Fibroblast of skin of right quadriceps (primary cell): ENCODE results near the gene DGKG.

ENCODE experiments used
- DNase-seq: peaks from one replicate; pipeline ENCODE4 v3.0.0-alpha.2; 2013

DGKG gene

DNA sequence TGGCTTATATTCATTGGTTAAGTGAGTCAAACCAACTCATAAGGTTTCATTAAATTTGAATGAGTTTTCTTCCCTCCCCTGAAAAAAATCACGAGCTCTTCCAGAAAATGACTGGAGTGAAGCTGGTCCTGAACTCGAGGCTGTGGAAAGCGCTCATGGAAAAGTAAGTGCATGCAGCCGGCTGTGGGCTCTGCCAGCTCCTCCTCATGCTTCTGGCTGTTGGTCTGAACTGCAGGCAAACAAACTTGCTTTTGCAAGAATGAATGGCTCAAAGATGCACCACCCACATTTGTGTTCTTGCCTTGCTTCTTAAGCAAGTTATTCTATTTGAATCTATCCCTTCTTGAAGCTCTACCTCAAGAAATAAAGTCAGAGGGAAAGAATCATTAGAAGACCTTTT lies 259.3 kb downstream of the DGKG start:
- no peak for DNase-seq

DNA sequence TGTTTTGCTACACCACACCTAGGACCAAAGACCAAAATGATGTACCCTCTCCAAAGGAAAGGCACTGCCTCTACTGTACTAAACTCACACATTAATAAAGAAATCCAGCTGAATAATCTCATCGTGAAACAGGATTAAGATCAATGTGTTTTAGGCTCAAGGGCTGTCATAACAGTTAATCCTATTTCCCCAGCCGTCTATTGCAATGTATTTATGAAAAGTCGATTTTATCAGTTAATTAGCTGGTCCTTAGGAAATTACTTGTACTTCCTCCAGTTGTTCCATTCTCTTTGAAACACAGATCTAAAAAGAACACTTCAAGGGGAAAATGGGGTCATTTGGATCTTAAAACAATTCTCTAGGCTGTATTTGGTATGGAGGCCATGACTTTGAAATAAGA lies 261.6 kb downstream of the DGKG start:
- DNase-seq, result no peak

DNA sequence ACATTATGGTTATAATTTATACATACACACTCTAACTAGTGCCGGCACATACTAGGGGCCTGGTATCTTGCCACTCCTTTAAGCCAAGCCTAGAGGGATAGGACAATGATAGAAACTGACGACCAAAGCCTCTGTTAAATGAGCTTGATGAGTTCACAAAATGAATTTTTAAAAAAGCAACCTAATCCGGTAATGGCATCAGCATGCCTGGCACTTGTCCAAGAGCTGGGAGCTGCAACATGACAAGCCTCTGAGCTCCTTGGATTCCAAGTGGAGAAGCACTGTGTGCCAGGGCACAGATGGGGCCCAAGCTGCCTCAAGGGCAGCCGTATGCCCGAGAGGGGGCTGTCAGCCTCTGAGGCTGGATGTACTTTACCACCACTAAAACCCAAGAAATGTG lies 262.9 kb downstream of the DGKG start:
- peak; percentile 84 for DNase-seq

DNA sequence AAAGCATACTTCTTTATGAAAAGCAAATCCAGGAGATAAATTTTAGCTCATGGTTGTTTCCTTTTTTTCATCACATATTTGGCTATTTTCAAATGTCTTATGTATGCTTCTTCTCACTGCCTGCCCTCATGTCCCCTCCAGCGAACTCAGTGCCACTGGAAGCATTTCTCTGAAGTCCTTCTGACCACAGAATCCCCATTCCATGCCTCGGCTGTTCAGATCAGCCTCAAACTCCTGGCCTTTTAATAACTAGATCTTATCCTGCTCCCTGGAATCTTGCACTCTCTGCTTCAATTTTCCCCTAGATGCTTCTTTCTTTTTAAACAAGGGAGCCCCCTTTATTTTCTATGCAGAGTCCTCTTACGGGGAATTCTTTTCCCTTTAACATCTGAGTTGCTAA lies 263.3 kb downstream of the DGKG start:
- no peak for DNase-seq

DNA sequence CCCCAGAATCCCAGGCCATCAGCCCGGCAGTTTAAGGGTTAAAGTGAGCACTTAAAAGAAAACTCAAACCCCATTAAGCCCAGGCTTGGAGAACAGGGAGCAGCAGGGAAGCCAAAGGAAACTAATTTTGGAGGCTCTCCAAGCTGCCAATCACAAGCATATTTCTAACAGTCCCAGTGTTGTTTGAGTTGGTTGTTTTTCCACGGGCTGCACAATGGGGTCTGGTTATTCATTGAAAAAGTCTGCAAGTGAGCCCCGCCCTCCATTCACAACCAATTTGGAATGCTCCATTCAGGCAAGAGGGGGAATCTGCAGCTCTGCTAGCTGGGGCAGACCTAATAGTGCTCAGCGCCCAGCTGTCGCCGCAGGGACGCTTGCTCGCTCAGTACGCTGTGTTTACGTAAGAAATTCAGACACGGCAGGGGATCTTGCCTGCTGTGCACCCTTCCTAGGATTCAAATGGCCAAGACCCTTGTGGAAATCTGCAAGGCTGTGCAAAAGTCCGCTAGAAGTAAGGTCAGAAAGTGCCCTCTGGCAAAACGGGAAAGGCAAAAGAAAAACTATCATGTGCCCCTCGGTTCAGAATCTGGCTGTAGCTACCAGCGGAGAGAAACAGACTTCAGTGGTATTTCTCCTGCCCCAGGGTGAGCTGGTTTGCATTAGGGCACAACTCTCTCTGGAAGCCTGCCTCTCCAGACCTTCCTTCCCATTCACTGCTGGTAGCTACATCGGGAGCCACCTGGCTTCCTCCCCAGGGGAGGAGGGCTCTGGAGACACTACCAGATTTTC lies 264.2 kb downstream of the DGKG start:
- peak; percentile 87 for DNase-seq

DNA sequence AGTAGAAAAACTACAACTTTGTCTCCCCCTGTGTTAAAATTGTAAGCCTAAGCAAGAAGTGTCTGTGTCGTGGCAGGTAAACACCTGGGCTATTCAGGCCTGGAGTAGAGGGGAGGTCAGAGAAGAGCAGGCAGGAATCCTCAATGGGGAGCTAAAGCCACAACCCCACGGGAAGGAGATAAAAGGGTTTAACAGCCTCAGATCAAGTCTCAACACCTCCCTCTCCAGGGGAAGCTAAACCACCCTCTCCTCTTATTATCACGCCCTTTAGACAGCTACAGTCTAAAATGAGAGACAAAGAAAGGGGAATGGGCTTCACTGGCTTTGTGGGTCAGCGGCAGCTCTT lies 264.7 kb downstream of the DGKG start:
- no peak for DNase-seq
